ENCODE results near the gene PXDN. TPM values are rescaled to one million over a fixed set of nuclear protein-coding genes. Genes with fewer than 3 reads are reported as not detected.

PXDN gene
- total and polyA plus RNA-seq, 9 of the 15 experiments (the other 6 are each of a cell fraction or from before 2014, with no cell fraction given), result 0.49 TPM; not detected in 8

DNA sequence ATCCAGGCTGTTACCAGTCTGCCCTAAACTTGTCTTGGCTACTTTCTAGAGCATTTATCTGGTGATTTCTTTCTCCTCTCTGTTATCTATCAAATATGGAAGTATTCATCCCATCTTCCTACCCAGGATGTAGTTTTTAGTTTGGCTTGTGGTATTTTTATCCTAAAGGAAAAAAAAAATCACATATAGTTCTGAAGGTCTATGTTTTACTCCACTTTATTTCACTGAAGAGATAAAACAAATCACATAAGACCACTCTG, 62.2 kb downstream of the PXDN start:
- no peak for FAIRE-seq
- Histone ChIP-seq H3K4me2 (ENCODE audit: insufficient read depth, low read length) (no peak overlapping the region), H3K79me2 (ENCODE audit: control insufficient read depth, insufficient read depth, low read length) (no peaks in the 10 kb centered on the region), H2AFZ (ENCODE audit: low read depth, low read length) (no peak overlapping the region), H3K27me3 (ENCODE audit: control insufficient read depth in 2 of 2, insufficient read depth in 2 of 2, low read length in 2 of 2) (peaks cover 2 to 47% of the 10 kb centered on the region in 2 experiments; a peak in 3 of 5 replicates), H3K9ac (ENCODE audit: insufficient read depth in 1 of 2, low read depth in 2 of 2, low read length in 2 of 2) (no peak overlapping the region), H3K9me1 (ENCODE audit: control insufficient read depth, insufficient read depth, low read length) (no peaks in the 10 kb centered on the region), H3K27ac (ENCODE audit: extremely low read depth, low read depth, low read length) (no peak overlapping the region), H3K4me3 (no peak overlapping the region), H4K20me1 (replicated peaks; ENCODE audit: control insufficient read depth, insufficient read depth, low read length) (no peaks in the 10 kb centered on the region), H3K4me1 (replicated peaks in 1 of 2; ENCODE audit: control insufficient read depth in 2 of 2, insufficient read depth in 2 of 2, low read length in 2 of 2) (no peaks in the 10 kb centered on the region), H3K9me3 (replicated peaks; ENCODE audit: control insufficient read depth, insufficient read depth, low read depth, low read length) (no peaks in the 10 kb centered on the region), H3K36me3 (ENCODE audit: control insufficient read depth, insufficient read depth, low read length) (no peaks in the 10 kb centered on the region)
- in situ Hi-C loops (cut with MboI) (no loop called here), intact Hi-C loops (cut with micrococcal nuclease) (no loop called here)
- no peak for ATAC-seq
- BruUV-seq (replicated peaks), result no TSS peak
- ChIA-PET CTCF (ENCODE audit: low intra/inter-chr PET ratio) (no interaction called here), POLR2A (no interaction called here)
- DNase-seq (ENCODE audit: extremely low read depth in 1 of 4, low spot score in 3 of 4), result no peak
- TF ChIP-seq NCOA4 (IDR thresholded peaks at IDR 0.05; ENCODE audit: partially characterized antibody), result no peak
- no peak for TF ChIP-seq SP1 (CRISPR knock-in tag; IDR thresholded peaks at IDR 0.05)
- TF ChIP-seq, protein P1, sequence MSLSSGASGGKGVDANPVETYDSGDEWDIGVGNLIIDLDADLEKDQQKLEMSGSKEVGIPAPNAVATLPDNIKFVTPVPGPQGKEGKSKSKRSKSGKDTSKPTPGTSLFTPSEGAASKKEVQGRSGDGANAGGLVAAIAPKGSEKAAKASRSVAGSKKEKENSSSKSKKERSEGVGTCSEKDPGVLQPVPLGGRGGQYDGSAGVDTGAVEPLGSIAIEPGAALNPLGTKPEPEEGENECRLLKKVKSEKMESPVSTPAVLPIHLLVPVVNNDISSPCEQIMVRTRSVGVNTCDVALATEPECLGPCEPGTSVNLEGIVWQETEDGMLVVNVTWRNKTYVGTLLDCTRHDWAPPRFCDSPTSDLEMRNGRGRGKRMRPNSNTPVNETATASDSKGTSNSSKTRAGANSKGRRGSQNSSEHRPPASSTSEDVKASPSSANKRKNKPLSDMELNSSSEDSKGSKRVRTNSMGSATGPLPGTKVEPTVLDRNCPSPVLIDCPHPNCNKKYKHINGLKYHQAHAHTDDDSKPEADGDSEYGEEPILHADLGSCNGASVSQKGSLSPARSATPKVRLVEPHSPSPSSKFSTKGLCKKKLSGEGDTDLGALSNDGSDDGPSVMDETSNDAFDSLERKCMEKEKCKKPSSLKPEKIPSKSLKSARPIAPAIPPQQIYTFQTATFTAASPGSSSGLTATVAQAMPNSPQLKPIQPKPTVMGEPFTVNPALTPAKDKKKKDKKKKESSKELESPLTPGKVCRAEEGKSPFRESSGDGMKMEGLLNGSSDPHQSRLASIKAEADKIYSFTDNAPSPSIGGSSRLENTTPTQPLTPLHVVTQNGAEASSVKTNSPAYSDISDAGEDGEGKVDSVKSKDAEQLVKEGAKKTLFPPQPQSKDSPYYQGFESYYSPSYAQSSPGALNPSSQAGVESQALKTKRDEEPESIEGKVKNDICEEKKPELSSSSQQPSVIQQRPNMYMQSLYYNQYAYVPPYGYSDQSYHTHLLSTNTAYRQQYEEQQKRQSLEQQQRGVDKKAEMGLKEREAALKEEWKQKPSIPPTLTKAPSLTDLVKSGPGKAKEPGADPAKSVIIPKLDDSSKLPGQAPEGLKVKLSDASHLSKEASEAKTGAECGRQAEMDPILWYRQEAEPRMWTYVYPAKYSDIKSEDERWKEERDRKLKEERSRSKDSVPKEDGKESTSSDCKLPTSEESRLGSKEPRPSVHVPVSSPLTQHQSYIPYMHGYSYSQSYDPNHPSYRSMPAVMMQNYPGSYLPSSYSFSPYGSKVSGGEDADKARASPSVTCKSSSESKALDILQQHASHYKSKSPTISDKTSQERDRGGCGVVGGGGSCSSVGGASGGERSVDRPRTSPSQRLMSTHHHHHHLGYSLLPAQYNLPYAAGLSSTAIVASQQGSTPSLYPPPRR (CRISPR knock-in tag; IDR thresholded peaks at IDR 0.05; ENCODE audit: borderline replicate concordance), result no peak
- TF ChIP-seq FOXA3 (CRISPR knock-in tag; conservative IDR thresholded peaks at IDR 0.05 in 1 of 2, IDR thresholded peaks at IDR 0.05 in 1 of 2), result no peak
- TF ChIP-seq, protein P2, sequence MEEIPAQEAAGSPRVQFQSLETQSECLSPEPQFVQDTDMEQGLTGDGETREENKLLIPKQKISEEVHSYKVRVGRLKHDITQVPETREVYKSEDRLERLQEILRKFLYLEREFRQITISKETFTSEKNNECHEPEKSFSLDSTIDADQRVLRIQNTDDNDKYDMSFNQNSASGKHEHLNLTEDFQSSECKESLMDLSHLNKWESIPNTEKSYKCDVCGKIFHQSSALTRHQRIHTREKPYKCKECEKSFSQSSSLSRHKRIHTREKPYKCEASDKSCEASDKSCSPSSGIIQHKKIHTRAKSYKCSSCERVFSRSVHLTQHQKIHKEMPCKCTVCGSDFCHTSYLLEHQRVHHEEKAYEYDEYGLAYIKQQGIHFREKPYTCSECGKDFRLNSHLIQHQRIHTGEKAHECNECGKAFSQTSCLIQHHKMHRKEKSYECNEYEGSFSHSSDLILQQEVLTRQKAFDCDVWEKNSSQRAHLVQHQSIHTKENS (CRISPR knock-in tag; IDR thresholded peaks at IDR 0.05), result no peak
- TF ChIP-seq ELF4 (CRISPR knock-in tag; IDR thresholded peaks at IDR 0.05), result no peak
- no peak for TF ChIP-seq KLF13 (tag; IDR thresholded peaks at IDR 0.05; ENCODE audit: borderline replicate concordance, low read depth)
- TF ChIP-seq, protein P3, sequence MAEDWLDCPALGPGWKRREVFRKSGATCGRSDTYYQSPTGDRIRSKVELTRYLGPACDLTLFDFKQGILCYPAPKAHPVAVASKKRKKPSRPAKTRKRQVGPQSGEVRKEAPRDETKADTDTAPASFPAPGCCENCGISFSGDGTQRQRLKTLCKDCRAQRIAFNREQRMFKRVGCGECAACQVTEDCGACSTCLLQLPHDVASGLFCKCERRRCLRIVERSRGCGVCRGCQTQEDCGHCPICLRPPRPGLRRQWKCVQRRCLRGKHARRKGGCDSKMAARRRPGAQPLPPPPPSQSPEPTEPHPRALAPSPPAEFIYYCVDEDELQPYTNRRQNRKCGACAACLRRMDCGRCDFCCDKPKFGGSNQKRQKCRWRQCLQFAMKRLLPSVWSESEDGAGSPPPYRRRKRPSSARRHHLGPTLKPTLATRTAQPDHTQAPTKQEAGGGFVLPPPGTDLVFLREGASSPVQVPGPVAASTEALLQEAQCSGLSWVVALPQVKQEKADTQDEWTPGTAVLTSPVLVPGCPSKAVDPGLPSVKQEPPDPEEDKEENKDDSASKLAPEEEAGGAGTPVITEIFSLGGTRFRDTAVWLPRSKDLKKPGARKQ (CRISPR knock-in tag; IDR thresholded peaks at IDR 0.05), result no peak

Data from K562 (cell line).